ENCODE data around the gene FOXO3.

Gene FOXO3

DNA sequence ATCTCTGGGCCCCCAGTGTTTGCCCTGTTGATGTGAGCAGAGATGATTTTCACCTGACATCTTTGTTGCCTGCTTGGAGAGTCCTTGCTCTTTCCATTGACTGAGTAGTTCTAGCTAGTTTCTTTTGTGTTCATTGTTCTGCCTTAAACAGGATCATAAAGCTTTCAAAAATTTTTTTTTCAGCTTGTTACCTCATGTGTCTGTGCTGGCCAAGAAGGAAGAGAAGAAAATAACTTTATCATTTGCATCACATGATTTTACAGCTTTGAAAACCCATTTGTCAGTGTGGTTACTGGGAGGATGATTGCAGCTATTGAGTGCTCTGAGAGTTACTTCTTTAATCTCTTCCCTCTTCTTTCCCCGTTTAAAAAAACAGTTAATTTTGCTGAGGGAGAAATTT, 16.0 kb downstream of the FOXO3 start:
- DNase-seq = no peak

- DNase-seq = no peak
These were observed 17.4 kb downstream of the FOXO3 start for GRCh38 chr6:108578166-108578565.

DNA sequence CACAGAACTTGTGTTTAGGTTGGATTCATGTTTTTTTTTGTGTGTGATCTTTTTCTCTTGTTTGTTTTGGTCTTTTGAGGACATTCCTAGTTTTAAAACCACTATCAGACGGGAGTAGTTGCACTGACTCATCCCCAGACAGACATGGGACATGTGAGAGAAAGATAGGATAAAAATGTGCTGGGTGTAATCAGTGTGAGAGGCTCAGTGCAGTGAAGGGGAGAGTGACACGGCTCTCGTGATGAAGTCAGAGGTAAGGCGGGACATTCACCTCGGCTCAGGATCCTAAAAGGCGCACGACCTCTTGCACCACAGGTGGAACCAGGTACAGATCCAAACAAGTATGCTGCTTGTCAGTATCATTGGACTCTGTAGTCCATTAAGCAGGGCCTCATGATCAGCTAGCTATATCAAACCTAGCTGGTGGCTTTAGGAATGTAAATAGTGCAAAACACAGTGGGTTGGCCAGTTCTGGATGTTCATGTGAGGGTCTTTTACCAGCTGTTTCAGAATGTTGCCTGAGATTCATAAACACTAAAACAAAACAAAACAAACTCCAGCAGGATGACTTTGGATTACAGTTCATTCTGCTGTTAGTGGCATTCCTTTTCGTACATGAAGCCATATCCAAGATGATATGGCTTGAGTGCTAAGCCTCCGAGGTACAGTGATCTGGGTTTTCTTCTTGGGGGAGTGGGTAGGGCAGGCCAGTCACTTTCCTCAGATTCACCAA, 18.0 kb downstream of the FOXO3 start:
- no peak for DNase-seq

DNA sequence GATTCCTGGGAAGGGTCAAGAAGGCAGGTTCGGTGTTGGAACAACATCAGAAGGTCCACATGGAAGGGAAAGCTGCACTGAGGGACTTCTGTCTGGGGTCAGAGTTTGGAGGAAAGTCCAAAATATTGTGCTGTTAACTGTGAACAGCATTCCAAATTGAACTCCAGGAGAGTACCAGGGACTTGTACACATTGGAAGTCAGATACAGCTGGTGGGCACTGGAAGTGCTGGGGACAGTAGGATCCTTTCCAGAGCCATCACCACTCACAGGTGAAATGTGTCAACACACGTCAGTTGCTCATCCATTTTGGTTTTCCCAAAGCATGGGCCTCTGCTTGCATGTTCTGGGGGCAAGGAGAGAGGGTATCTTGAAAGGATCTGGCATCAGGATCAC, 18.6 kb downstream of the FOXO3 start:
- no peak for DNase-seq

GRCh38 chr6:108580646-108581045, 19.9 kb downstream of the FOXO3 start:
- no peak for DNase-seq

DNA sequence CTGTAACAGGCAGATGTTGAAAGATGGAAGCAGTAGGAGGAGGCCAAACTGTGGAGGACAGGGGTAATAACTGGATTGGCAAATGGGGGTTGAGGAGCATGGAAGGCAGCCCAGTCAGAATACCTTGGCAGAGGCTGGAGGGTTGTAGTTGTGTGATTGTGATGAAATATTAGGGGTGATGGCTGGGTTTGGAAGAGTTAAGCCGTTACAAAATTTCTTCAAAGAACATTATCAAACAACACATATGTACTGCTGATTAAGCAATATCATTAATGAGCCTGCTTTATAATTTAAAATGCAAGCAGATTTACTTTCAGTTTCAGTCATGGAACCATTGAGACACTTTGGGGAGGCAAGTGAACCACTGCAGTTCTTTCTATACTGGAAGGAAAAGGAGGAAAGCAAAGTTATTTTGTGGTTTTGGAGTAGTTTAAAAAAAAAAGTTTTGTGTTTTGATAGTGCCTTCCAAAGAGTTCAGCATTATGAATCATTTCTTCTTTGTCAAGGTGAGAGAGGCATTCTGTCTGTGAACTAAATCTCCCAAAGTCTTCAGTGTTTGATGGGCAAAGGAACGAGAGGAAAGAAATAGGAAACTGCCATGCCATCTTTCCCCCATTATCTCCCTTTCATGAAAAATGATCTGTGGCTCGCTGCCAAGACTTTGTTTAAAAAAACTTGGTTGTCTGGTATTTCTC, 20.7 kb downstream of the FOXO3 start:
- DNase-seq = no peak

GRCh38 chr6:108581932-108582475, 21.3 kb downstream of the FOXO3 start:
- no peak for DNase-seq

GRCh38 chr6:108582618-108583017, 21.9 kb downstream of the FOXO3 start:
- no peak for DNase-seq

GRCh38 chr6:108584323-108584722, 23.6 kb downstream of the FOXO3 start:
- DNase-seq = no peak

GRCh38 chr6:108585359-108585758, 24.6 kb downstream of the FOXO3 start:
- no peak for DNase-seq

GRCh38 chr6:108585921-108586536, 25.3 kb downstream of the FOXO3 start:
- DNase-seq = no peak

GRCh38 chr6:108587258-108588059, 26.7 kb downstream of the FOXO3 start:
- DNase-seq = no peak

GRCh38 chr6:108588586-108588985, 27.9 kb downstream of the FOXO3 start:
- DNase-seq = no peak

GRCh38 chr6:108589244-108589791, 28.6 kb downstream of the FOXO3 start:
- no peak for DNase-seq

DNA sequence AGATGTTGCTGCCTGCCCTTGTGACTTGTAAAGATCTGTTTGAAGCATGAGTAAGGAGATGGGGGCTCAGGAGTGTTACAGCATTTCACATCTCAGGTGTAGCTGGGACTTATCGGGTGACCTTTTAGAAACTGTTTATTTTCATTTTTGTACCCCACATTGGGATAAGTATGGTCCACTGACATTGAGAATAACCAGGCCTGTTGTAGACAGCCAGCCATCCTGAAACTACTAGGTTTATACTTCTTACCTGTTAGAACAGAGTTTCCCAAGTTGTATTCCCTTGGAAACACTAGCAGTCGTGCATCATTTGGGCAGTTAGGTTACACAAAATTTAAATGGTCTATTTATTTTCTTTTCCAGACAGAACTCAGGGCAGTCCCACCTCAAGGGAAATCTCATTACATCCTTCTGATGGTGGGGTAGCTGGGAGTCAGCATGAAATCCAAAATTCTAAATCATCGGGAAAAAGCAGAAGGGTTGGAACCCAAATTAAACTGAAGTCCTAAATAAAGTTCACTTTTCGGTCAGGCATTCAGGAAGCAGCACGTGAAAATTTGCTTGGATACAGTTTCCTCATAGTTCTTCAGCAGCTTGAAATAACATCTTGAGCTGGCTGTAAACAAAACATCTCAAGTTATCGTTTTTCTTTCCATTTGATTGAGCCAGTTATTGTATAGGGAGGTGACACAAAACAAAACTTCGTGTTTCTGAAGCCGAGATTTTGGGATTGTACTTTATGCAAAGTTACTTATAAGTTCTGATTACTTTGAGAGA, 30.5 kb downstream of the FOXO3 start:
- DNase-seq = no peak

DNA sequence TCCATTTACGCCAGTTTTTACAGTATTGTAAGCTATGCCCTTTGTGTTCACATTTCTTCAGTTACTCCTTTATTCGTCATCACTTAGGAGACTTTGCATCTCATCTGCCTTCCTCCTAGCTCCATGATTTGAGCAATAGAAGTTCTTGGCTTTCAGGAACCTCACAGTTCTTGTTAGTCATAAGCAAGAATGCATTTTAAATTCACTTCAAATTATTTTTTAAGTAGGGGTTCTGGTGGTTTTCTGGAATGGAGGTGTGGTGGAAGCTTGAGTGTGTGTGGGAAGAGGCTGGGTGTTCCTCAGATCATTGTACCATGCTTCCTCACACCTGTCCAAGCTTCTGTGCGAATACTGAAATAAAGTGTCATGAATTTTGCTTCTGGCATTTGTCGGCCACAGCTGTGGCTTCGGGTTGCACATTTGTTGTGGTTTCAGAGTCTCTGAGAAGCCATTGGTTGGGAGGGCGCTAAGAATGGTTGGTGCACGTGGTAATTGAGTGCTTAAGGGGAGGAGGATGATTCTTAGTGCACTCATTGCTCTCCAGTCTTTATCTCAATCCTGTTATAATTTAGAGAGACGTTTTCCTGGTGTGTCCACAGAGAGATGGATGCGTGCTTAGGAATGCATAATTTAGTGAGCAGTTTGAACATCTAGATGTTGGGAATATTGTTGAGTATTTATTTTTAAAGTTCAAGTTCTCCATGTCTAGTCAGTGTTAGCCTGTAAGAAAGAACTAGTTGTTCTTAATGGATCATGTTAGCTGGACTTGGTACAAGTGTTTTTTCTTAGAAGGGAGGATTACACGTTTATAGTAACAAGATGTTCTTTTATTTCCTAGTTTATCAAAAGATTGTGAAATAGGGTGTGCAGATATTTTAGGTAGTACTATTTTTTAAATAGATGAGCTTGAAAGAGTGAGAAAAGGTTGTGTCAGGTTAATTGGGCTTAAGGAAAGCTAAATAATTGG, 31.9 kb downstream of the FOXO3 start:
- DNase-seq = no peak

DNA sequence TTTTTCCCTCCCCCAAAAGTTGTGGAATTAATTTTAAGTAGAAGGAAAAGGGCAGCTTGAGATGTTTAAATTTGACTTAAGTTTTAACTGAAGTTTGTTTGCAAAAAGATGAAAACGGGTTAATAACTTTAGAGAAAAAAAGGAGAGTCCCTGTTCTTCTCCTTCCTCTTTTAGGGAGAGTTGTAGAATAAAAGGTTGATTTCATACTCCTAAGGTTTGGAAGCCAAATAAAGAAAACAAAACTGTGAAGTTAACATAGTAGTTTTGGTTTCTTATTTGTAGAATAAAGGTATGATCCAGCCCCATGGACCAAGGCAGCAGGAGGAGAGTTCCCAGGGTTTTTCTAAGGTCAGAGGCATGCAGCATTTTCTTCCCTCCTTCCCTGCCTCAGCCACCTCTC, 33.4 kb downstream of the FOXO3 start:
- no peak for DNase-seq

DNA sequence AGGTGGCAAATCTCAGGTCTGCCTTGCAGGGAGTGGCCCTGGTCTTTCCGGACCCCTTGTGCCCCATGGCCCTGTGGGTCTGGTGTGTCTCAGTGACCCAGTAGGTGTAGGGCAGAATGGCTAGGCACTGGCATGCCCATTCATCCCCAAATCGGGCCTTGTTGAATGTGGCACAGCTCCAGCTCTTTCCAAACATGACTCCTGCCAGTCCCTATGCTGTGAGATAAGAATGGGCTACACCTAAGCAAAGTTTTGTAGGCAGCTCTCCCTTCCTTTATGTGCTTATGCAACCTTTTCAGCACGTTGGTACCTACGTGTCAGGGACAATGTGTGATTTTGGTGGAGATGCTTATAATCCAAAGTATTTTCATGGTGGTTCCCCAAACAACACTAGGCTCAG, 33.9 kb downstream of the FOXO3 start:
- DNase-seq = no peak

DNA sequence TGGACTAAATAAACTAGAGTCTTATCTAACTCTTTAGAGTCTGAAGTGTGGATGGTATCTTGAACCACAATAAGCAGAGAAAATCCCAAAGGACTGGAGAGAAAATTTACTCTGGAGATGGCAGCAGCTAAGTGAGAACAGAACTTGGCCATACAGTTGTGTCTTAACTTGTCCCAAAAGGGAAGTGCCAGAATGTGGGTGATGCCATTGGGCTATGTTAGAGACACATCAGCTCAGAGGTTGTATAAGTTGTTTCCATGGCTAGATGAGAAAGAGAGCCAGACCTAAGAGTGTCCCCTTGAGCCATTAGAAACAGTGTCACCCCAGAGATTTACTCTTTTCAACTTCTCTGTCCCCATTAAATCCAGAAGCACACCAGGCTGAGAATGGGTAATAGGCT, 36.2 kb downstream of the FOXO3 start:
- no peak for DNase-seq

GRCh38 chr6:108597572-108598304, 37.0 kb downstream of the FOXO3 start:
- no peak for DNase-seq

Data from activated naive CD4-positive, alpha-beta T cell (primary cell).